Measurements from ENCODE around the gene MICAL2.

MICAL2 gene

DNA sequence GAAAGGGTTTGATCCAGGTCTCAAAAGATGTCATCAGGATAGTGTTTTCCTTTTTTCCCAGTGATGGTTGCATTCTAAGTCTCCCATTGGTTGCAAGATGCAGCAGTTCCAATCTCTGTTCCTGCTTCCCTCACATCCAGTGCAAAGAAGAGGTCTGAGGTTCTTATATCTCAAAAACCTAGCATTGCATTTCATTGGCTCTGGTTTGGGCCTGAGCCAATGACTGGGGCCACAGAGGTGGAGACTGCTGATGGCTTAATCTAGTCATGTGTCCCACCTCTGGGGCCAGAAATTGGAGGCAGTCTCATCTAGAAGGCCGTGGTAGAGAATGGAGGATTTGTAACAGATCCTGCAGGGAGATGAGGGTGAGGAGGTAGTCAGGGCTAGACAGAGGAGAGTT, 13.2 kb upstream of the MICAL2 start:
- H3K27me3 ChIP-seq = peaks cover 10% of the 10 kb centered on the region
- no peak overlapping the region for H3K27ac ChIP-seq
- no peak overlapping the region for H3K4me3 ChIP-seq (ENCODE audit: low read depth in 1 of 2, low read length in 1 of 2)
- H3K36me3 ChIP-seq = no peaks in the 10 kb centered on the region
- peaks cover 9 to 16% of the 10 kb centered on the region in 2 experiments for H3K4me1 ChIP-seq (ENCODE audit: control insufficient read depth in 1 of 2, insufficient read depth in 1 of 2, low read depth in 1 of 2, low read length in 1 of 2)
- no peaks in the 10 kb centered on the region for H3K9me3 ChIP-seq
- TF ChIP-seq, protein P1, sequence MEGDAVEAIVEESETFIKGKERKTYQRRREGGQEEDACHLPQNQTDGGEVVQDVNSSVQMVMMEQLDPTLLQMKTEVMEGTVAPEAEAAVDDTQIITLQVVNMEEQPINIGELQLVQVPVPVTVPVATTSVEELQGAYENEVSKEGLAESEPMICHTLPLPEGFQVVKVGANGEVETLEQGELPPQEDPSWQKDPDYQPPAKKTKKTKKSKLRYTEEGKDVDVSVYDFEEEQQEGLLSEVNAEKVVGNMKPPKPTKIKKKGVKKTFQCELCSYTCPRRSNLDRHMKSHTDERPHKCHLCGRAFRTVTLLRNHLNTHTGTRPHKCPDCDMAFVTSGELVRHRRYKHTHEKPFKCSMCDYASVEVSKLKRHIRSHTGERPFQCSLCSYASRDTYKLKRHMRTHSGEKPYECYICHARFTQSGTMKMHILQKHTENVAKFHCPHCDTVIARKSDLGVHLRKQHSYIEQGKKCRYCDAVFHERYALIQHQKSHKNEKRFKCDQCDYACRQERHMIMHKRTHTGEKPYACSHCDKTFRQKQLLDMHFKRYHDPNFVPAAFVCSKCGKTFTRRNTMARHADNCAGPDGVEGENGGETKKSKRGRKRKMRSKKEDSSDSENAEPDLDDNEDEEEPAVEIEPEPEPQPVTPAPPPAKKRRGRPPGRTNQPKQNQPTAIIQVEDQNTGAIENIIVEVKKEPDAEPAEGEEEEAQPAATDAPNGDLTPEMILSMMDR (IDR thresholded peaks at IDR 0.05) = no peak

DNA sequence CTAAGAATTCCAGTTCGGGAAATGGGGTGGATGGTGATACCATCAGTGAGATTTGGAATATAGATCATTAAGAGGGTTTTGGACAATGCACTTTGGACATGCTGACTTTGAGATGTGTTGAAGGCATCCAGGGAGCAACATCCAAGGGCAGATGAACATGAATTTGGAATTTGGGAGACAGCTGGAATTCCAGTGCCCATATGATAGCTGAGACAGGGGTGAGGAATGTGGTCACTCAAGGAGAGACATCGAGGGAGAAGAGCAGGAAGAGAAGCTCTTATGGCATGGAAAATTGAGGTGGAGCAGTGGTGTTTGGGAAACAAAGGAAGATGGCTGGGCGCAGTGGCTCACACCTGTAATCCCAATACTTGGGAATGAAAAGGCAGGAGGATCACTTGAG, 11.8 kb upstream of the MICAL2 start:
- H3K9me3 ChIP-seq = no peaks in the 10 kb centered on the region
- peaks cover 10% of the 10 kb centered on the region for H3K27me3 ChIP-seq
- TF ChIP-seq, protein P1 (IDR thresholded peaks at IDR 0.05) = no peak
- H3K4me1 ChIP-seq (ENCODE audit: control insufficient read depth in 1 of 2, insufficient read depth in 1 of 2, low read depth in 1 of 2, low read length in 1 of 2) = peaks cover 15 to 20% of the 10 kb centered on the region in 2 experiments
- no peak overlapping the region for H3K4me3 ChIP-seq (ENCODE audit: low read depth in 1 of 2, low read length in 1 of 2)
- no peak overlapping the region for H3K27ac ChIP-seq
- H3K36me3 ChIP-seq = no peaks in the 10 kb centered on the region

DNA sequence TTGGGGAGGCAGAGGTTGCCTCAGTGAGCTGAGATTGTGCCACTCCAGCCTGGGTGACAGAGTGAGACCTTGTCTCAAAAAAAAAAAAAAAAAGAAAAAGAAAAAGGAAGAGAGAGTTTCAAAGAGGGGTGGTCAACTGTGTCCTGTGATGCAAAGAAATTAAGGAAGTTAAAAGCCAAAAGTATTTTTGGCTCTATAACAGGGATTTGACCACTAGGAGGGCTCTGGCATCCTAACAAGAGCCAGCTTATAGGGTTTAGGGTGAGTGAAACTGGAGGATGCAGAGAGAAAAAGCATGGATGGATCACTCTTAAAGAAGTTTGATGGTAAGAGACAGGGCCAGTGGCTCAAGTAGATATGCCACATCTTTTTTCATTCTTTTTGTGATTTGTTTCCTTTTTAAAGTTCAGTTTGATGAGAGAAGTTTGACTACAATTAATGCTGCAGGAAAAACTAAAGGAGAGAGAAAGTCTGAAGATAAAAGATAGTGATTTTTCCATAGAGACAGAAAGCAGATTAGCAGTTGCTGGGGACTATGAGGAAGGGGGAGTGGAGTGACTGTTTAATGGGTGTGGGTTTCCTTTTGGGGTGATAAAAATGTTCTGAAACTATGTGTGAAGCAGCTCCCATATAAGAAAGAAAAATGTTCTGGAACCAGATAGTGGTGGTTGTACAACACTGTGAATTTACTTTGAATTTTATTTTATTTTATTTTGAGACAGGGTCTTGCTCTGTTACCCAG, 11.1 kb upstream of the MICAL2 start:
- Histone ChIP-seq H3K27ac (no peak overlapping the region), H3K4me3 (ENCODE audit: low read depth in 1 of 2, low read length in 1 of 2) (no peak overlapping the region), H3K36me3 (no peaks in the 10 kb centered on the region), H3K27me3 (peaks cover 10% of the 10 kb centered on the region), H3K9me3 (no peaks in the 10 kb centered on the region), H3K4me1 (ENCODE audit: control insufficient read depth in 1 of 2, insufficient read depth in 1 of 2, low read depth in 1 of 2, low read length in 1 of 2) (peaks cover 17 to 24% of the 10 kb centered on the region in 2 experiments)
- TF ChIP-seq, protein P1 (IDR thresholded peaks at IDR 0.05) = no peak

DNA sequence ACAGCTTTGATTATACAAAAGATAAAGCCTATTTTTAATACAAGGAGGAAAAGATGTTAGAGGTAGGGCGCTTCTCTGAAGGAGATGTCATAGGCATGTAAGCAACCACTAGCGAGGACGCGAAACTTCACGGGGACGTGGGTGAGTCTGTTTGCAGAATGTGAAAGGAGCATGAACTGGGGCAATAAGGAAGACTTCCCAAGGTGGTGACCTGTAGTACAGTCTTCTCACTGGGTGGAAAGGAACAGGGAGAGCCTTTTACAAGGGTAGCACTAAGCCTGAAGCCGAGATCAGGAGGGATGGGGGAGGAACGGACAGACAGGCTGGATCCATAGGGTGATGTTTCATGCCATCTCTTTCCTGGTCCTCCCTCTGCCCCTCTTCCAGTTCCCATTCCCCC, 10.0 kb upstream of the MICAL2 start:
- TF ChIP-seq, protein P1 (IDR thresholded peaks at IDR 0.05) = no peak
- H3K27me3 ChIP-seq = peaks cover 10% of the 10 kb centered on the region

DNA sequence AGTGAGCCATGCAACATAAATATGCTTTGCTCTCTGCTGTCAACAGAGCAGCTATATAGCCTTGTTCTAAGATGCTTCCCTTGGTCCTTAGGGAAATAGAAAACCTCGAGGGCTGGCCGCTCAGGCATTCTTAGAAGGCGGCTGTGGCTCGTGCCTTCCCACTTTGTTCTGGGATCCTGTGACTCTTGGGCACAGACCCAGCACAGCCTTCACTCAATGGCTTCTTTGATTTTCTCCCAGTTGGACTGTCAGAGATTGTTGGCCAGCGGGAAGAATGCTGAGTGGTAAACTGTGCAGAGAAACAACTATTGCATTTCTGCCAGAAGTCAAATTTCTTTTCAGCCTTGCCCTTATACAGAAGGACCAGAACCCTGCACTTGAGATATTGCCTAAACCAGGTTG, 9.5 kb upstream of the MICAL2 start:
- Histone ChIP-seq H3K27ac (no peak overlapping the region), H3K9me3 (no peaks in the 10 kb centered on the region), H3K4me3 (ENCODE audit: low read depth in 1 of 2, low read length in 1 of 2) (no peak overlapping the region), H3K27me3 (peaks cover 10% of the 10 kb centered on the region), H3K4me1 (ENCODE audit: control insufficient read depth in 1 of 2, insufficient read depth in 1 of 2, low read depth in 1 of 2, low read length in 1 of 2) (peaks cover 17 to 24% of the 10 kb centered on the region in 2 experiments), H3K36me3 (no peaks in the 10 kb centered on the region)
- TF ChIP-seq, protein P1 (IDR thresholded peaks at IDR 0.05) = no peak

More for the DNA sequence above, 10.0 kb upstream of the MICAL2 start:
- no peaks in the 10 kb centered on the region for H3K9me3 ChIP-seq
- H3K36me3 ChIP-seq = no peaks in the 10 kb centered on the region
- peaks cover 17 to 24% of the 10 kb centered on the region in 2 experiments for H3K4me1 ChIP-seq (ENCODE audit: control insufficient read depth in 1 of 2, insufficient read depth in 1 of 2, low read depth in 1 of 2, low read length in 1 of 2)
- no peak overlapping the region for H3K27ac ChIP-seq
- H3K4me3 ChIP-seq (ENCODE audit: low read depth in 1 of 2, low read length in 1 of 2) = no peak overlapping the region

Measured in neutrophil (primary cell).